PC-9 (cell line): ENCODE data around the gene GAL. TPM values are rescaled to one million over a fixed set of nuclear protein-coding genes. Genes with fewer than 3 reads are reported as not detected.

ENCODE experiments used
- BruUV-seq: library from RNA; stranded (reverse); fragments of 400-500 nt; replicated peaks from 2 replicates; lab custom pipeline; 2021; lab: Mats Ljungman, UMichigan
- CTCF ChIA-PET: fragments of 300-600 bp; sonication (Branson Sonifier 250); formaldehyde crosslinking; loops from one replicate; lab custom pipeline; 2022; ENCODE audit warnings: antibody characterized with exemption; lab: Charles Lee
- POLR2A ChIA-PET: fragments of 300-600 bp; sonication (Branson Sonifier 250); formaldehyde crosslinking; loops from one replicate; lab custom pipeline; 2022; ENCODE audit warnings: antibody characterized with exemption; ENCODE audit not compliant: unreplicated experiment; lab: Charles Lee
- DNase-seq, 2 experiments: peaks; one replicate each; pipeline versions ENCODE4 v3.0.0 to v3.0.0-alpha.2; 2015 to 2022; ENCODE audit warnings: mixed read lengths in 1 of 2
- H2AFZ ChIP-seq: fragments of 200-600 bp; sonication (generic); 2 replicates; pipeline ENCODE4 v1.8.1; 2017; ENCODE audit warnings: antibody characterized with exemption
- H3F3A ChIP-seq: fragments of 200-600 bp; sonication (generic); 2 replicates; pipeline ENCODE4 v1.8.1; 2017; ENCODE audit warnings: antibody characterized with exemption, mild to moderate bottlenecking, low read depth; ENCODE audit not compliant: insufficient read depth
- H3K27ac ChIP-seq: fragments of 200-600 bp; sonication (generic); 2 replicates; pipeline ENCODE4 v1.6.1; 2016; ENCODE audit warnings: mixed run types
- H3K27me3 ChIP-seq: fragments of 200-600 bp; sonication (generic); 2 replicates; pipeline ENCODE4 v1.6.1; 2016; ENCODE audit warnings: low read depth, mixed run types; ENCODE audit not compliant: insufficient read depth
- H3K36me3 ChIP-seq: fragments of 200-600 bp; sonication (generic); 2 replicates; pipeline ENCODE4 v1.6.1; 2016; ENCODE audit warnings: low read depth, mixed run types
- H3K4me1 ChIP-seq: fragments of 200-600 bp; sonication (generic); replicated peaks from 2 replicates; pipeline ENCODE4 v1.6.1; 2016; ENCODE audit warnings: mixed run types; ENCODE audit not compliant: insufficient read depth
- H3K4me2 ChIP-seq: fragments of 200-600 bp; sonication (generic); 2 replicates; pipeline ENCODE4 v1.6.1; 2017; ENCODE audit warnings: mixed run types
- H3K4me3 ChIP-seq: fragments of 200-600 bp; sonication (generic); 2 replicates; pipeline ENCODE4 v1.6.1; 2016; ENCODE audit warnings: mixed run types
- H3K79me2 ChIP-seq: fragments of 200-600 bp; sonication (generic); 2 replicates; pipeline ENCODE4 v1.6.1; 2017; ENCODE audit warnings: low read depth, mixed run types
- H3K9me2 ChIP-seq: fragments of 200-600 bp; sonication (generic); 2 replicates; pipeline ENCODE4 v1.8.1; 2017; ENCODE audit warnings: mild to moderate bottlenecking; ENCODE audit not compliant: insufficient read depth
- H3K9me3 ChIP-seq: fragments of 200-600 bp; sonication (generic); 2 replicates; pipeline ENCODE4 v1.8.1; 2016; ENCODE audit warnings: low read depth; ENCODE audit not compliant: insufficient read depth
- H4K20me1 ChIP-seq: fragments of 200-600 bp; sonication (generic); 2 replicates; pipeline ENCODE4 v1.8.1; 2017; ENCODE audit not compliant: insufficient read depth
- CTCF ChIP-seq: fragments of 200-600 bp; sonication (generic); conservative IDR thresholded peaks from 2 replicates; pipeline ENCODE4 v1.6.1; 2017; ENCODE audit warnings: mixed run types, antibody characterized with exemption, mild to moderate bottlenecking, moderate library complexity
- EZH2 ChIP-seq: fragments of 200-600 bp; sonication (generic); IDR thresholded peaks from 2 replicates; pipeline ENCODE4 v1.8.0; 2017; ENCODE audit warnings: antibody characterized with exemption, low read depth
- intact Hi-C: fragments of 100-400 bp; cut with micrococcal nuclease; formaldehyde crosslinking; loops from one replicate; pipeline ENCODE4 v1.10.0; 2022; ENCODE audit not compliant: unreplicated experiment
- total RNA-seq: library from RNA; stranded (reverse); gene quantifications from 2 replicates; pipeline ENCODE4 v1.2.3, GENCODE V29; 2021

The GAL gene
- total RNA-seq, 1 experiment from 2014 or later, result 12.8 TPM

GRCh38 chr11:68727783-68728182 is 43.4 kb downstream of the GAL start:
- no peak overlapping the region for H3K4me3 ChIP-seq
- H3K79me2 ChIP-seq, result no peaks in the 10 kb centered on the region
- intact Hi-C loops, result no loop called here
- no peaks in the 10 kb centered on the region for H3K9me3 ChIP-seq
- POLR2A ChIA-PET, result no interaction called here
- H3K4me2 ChIP-seq, result no peak overlapping the region
- H3K27ac ChIP-seq, result no peak overlapping the region
- H3K36me3 ChIP-seq, result no peaks in the 10 kb centered on the region
- no peaks in the 10 kb centered on the region for H3K9me2 ChIP-seq
- peaks cover 20% of the 10 kb centered on the region for H3K27me3 ChIP-seq
- H4K20me1 ChIP-seq, result no peaks in the 10 kb centered on the region
- no peaks in the 10 kb centered on the region for H3F3A ChIP-seq
- no peaks in the 10 kb centered on the region for H3K4me1 ChIP-seq
- DNase-seq, result no peak
- TF ChIP-seq EZH2 (no peak), CTCF (no peak)
- no peak overlapping the region for H2AFZ ChIP-seq
- CTCF ChIA-PET, result no interaction called here
- no TSS peak for BruUV-seq

- ChIA-PET POLR2A (no interaction called here), CTCF (no interaction called here)
- intact Hi-C loops, result no loop called here
- no peak overlapping the region for H3K4me3 ChIP-seq
- H3K4me1 ChIP-seq, result no peaks in the 10 kb centered on the region
- no peaks in the 10 kb centered on the region for H4K20me1 ChIP-seq
- H3K4me2 ChIP-seq, result no peak overlapping the region
- H3K27me3 ChIP-seq, result 0 out of 2 replicates have a peak, but pooled peaks cover 8% of the 10 kb centered on the region
- no peaks in the 10 kb centered on the region for H3K9me3 ChIP-seq
- no peaks in the 10 kb centered on the region for H3K9me2 ChIP-seq
- H3K79me2 ChIP-seq, result no peaks in the 10 kb centered on the region
- TF ChIP-seq CTCF, result no peak
- TF ChIP-seq EZH2, result no peak
- H3K36me3 ChIP-seq, result no peaks in the 10 kb centered on the region
- no peak overlapping the region for H2AFZ ChIP-seq
- no TSS peak for BruUV-seq
- DNase-seq, result no peak
- no peaks in the 10 kb centered on the region for H3F3A ChIP-seq
- no peak overlapping the region for H3K27ac ChIP-seq
These were observed 49.8 kb downstream of the GAL start for GRCh38 chr11:68734111-68734510.

DNA sequence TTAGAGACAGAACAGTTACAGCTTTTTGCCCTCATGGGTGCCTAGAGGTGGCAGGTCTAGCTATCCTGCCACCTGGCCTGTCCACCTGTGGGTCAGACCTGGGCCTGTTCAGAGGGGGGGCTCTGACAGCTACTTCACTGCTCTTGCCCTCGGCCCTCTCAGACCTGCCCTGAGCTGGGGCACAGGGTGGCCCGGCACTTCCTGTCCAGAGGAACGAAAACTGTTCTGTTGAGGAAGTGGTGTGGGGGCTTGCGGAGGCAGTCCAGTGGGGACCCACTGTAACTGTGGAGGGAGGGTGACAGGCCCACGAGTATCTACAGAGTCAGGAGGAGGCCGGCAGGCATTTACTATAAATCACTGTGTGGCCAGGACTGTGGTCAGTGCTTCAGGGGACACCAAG is 50.8 kb downstream of the GAL start:
- Histone ChIP-seq H3K27me3 (0 out of 2 replicates have a peak, but pooled peaks cover 8% of the 10 kb centered on the region), H3F3A (no peaks in the 10 kb centered on the region), H3K27ac (no peak overlapping the region), H4K20me1 (no peaks in the 10 kb centered on the region), H3K36me3 (no peaks in the 10 kb centered on the region), H3K4me2 (no peak overlapping the region), H3K9me2 (no peaks in the 10 kb centered on the region), H2AFZ (no peak overlapping the region), H3K4me3 (no peak overlapping the region), H3K79me2 (no peaks in the 10 kb centered on the region), H3K9me3 (no peaks in the 10 kb centered on the region), H3K4me1 (no peaks in the 10 kb centered on the region)
- CTCF ChIA-PET, result no interaction called here
- no TSS peak for BruUV-seq
- TF ChIP-seq CTCF (no peak), EZH2 (no peak)
- DNase-seq, result no peak
- POLR2A ChIA-PET, result no interaction called here
- intact Hi-C loops, result no loop called here
